A673 (cell line): Measurements from ENCODE around the gene SYNGR2.

Experiments
- EZH2 ChIP-seq: fragments of 200-600 bp; sonication (generic); IDR thresholded peaks from 2 replicates; pipeline ENCODE4 v1.6.1; 2017; ENCODE audit warnings: borderline replicate concordance, low read depth, mild to moderate bottlenecking, mixed read lengths, antibody characterized with exemption, low read length; ENCODE audit not compliant: poor library complexity, severe bottlenecking
- TF ChIP-seq, protein P1 (sequence below): fragments of 300-800, 200-600 bp; sonication (generic); conservative IDR thresholded peaks from 2 replicates; pipeline ENCODE4 v1.5.1; 2017; ENCODE audit warnings: low read depth, mild to moderate bottlenecking, antibody characterized with exemption, low read length, moderate library complexity, mixed read lengths

DNA sequence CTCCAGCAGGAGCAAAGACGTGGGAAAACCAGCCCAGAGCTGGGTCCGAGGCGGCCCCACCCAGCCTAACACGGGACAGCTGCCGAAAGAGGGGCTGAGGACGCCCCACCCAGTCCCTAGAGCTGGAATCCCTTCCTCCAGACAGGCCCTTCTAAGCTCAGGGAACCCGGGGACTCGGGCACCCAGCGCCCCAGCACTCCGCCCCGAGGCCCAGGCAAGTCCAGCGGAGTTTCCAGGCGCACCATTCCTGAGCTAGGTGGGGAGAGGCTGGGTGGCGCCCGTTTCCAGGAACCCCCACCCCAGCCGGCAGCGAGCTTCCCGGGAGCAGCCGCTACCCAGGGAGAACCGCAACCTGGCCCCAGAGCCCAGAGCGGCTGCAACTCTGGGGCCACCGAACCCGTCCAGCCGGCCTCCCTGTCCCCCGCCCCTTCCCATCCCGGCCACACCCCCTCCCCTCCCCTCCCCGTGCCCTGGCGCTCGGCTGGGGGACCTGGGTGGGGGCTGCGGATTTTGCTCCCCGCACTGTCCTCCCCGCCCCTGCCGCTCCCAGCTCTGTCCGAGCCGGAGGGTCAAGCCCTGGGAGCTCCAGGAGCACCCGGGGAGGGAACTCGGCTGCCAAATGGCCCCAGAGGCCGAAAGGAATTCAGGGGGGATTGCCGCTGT is 40.4 kb upstream of the SYNGR2 start:
- TF ChIP-seq, protein P1, sequence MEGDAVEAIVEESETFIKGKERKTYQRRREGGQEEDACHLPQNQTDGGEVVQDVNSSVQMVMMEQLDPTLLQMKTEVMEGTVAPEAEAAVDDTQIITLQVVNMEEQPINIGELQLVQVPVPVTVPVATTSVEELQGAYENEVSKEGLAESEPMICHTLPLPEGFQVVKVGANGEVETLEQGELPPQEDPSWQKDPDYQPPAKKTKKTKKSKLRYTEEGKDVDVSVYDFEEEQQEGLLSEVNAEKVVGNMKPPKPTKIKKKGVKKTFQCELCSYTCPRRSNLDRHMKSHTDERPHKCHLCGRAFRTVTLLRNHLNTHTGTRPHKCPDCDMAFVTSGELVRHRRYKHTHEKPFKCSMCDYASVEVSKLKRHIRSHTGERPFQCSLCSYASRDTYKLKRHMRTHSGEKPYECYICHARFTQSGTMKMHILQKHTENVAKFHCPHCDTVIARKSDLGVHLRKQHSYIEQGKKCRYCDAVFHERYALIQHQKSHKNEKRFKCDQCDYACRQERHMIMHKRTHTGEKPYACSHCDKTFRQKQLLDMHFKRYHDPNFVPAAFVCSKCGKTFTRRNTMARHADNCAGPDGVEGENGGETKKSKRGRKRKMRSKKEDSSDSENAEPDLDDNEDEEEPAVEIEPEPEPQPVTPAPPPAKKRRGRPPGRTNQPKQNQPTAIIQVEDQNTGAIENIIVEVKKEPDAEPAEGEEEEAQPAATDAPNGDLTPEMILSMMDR: no peak
- TF ChIP-seq EZH2: no peak
